HEK293 (cell line): ENCODE measurements around the gene CD300E.

ENCODE experiments used
- GLI2 ChIP-seq: fragments of 450-650 bp; formaldehyde crosslinking; IDR thresholded peaks from 2 replicates; pipeline ENCODE4; 2017; ENCODE audit warnings: missing biosample characterization, missing genetic modification characterization, low read depth, borderline replicate concordance
- MZF1 ChIP-seq: fragments of 450-650 bp; formaldehyde crosslinking; IDR thresholded peaks from 2 replicates; pipeline ENCODE4 v1.5.1; 2017; ENCODE audit warnings: missing biosample characterization, missing genetic modification characterization, borderline replicate concordance
- REST ChIP-seq: fragments of 450-650 bp; formaldehyde crosslinking; IDR thresholded peaks from 2 replicates; pipeline ENCODE4 v1.5.1; 2016; ENCODE audit warnings: missing biosample characterization, missing genetic modification characterization
- YY1 ChIP-seq: fragments of 450-650 bp; formaldehyde crosslinking; IDR thresholded peaks from 2 replicates; pipeline ENCODE4 v1.5.1; 2018; ENCODE audit warnings: missing biosample characterization, missing genetic modification characterization
- ZNF114 ChIP-seq: fragments of 450-650 bp; formaldehyde crosslinking; IDR thresholded peaks from 2 replicates; pipeline ENCODE4 v1.5.0; 2017; ENCODE audit warnings: missing biosample characterization, missing genetic modification characterization
- ZNF274 ChIP-seq, 2 experiments: fragments of 200-500 bp in 1 of 2; fragments of 450-650 bp in 1 of 2; sonication (Bioruptor generic) in 1 of 2; formaldehyde crosslinking in 1 of 2; IDR thresholded peaks; 2 replicates each; pipeline versions ENCODE4 v1.5.1 to v1.6.1; 2014 to 2016; ENCODE audit warnings: borderline replicate concordance in 1 of 2, inconsistent platforms in 1 of 2, low read length in 1 of 2, missing biosample characterization in 1 of 2, missing genetic modification characterization in 1 of 2
- ZNF398 ChIP-seq: fragments of 450-650 bp; formaldehyde crosslinking; IDR thresholded peaks from 2 replicates; pipeline ENCODE4 v1.5.1; 2017; ENCODE audit warnings: missing biosample characterization, missing genetic modification characterization
- ZNF549 ChIP-seq: fragments of 450-650 bp; IDR thresholded peaks from 2 replicates; pipeline ENCODE4 v1.5.1; 2018; ENCODE audit warnings: missing biosample characterization, missing genetic modification characterization, mild to moderate bottlenecking, inconsistent platforms, moderate library complexity
- TF ChIP-seq, protein P1 (sequence below): fragments of 450-650 bp; IDR thresholded peaks from 2 replicates; pipeline ENCODE4 v1.5.1; 2018; ENCODE audit warnings: missing biosample characterization, mild to moderate bottlenecking, missing genetic modification characterization
- TF ChIP-seq, protein P2 (sequence below): fragments of 450-650 bp; formaldehyde crosslinking; IDR thresholded peaks from 2 replicates; pipeline ENCODE4 v1.5.1; 2016; ENCODE audit warnings: missing biosample characterization, missing genetic modification characterization

GRCh38 chr17:74643826-74644225 lies 20.3 kb upstream of the CD300E start:
- TF ChIP-seq YY1, result no peak
- TF ChIP-seq, protein P1, sequence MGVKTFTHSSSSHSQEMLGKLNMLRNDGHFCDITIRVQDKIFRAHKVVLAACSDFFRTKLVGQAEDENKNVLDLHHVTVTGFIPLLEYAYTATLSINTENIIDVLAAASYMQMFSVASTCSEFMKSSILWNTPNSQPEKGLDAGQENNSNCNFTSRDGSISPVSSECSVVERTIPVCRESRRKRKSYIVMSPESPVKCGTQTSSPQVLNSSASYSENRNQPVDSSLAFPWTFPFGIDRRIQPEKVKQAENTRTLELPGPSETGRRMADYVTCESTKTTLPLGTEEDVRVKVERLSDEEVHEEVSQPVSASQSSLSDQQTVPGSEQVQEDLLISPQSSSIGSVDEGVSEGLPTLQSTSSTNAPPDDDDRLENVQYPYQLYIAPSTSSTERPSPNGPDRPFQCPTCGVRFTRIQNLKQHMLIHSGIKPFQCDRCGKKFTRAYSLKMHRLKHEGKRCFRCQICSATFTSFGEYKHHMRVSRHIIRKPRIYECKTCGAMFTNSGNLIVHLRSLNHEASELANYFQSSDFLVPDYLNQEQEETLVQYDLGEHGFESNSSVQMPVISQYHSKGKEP (tag by site-specific recombination), result no peak
- no peak for TF ChIP-seq ZNF398 (tag by site-specific recombination)
- TF ChIP-seq, protein P2, sequence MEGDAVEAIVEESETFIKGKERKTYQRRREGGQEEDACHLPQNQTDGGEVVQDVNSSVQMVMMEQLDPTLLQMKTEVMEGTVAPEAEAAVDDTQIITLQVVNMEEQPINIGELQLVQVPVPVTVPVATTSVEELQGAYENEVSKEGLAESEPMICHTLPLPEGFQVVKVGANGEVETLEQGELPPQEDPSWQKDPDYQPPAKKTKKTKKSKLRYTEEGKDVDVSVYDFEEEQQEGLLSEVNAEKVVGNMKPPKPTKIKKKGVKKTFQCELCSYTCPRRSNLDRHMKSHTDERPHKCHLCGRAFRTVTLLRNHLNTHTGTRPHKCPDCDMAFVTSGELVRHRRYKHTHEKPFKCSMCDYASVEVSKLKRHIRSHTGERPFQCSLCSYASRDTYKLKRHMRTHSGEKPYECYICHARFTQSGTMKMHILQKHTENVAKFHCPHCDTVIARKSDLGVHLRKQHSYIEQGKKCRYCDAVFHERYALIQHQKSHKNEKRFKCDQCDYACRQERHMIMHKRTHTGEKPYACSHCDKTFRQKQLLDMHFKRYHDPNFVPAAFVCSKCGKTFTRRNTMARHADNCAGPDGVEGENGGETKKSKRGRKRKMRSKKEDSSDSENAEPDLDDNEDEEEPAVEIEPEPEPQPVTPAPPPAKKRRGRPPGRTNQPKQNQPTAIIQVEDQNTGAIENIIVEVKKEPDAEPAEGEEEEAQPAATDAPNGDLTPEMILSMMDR, result no peak
- no peak for TF ChIP-seq ZNF549
- TF ChIP-seq ZNF274 (IDR thresholded peaks at IDR 0.05; ENCODE audit: low read length), result no peak
- TF ChIP-seq ZNF274 (tag by site-specific recombination; IDR thresholded peaks at IDR 0.05; ENCODE audit: borderline replicate concordance), result no peak
- TF ChIP-seq ZNF114 (tag by site-specific recombination), result no peak
- no peak for TF ChIP-seq GLI2 (tag by site-specific recombination)
- no peak for TF ChIP-seq REST
- no peak for TF ChIP-seq MZF1 (tag by site-specific recombination)
